Tibial artery (tissue), 4 donors: Measurements from ENCODE around the gene AKAP7.

ENCODE experiments used
- DNase-seq, 2 donors: peaks; one replicate each; pipeline ENCODE4 v3.0.0-alpha.2; 2019
- H3K27ac ChIP-seq, 2 donors: fragments of 200-600 bp; sonication (generic) in 1 of 2; 1 replicate in 1 of 2; 2 replicates in 1 of 2; pipeline ENCODE4 v1.5.1; 2018 to 2019; ENCODE audit warnings: mild to moderate bottlenecking in 1 of 2
- H3K27me3 ChIP-seq, 2 donors: fragments of 200-600 bp; sonication (generic) in 1 of 2; one replicate each; pipeline versions ENCODE4 v1.5.1 to v1.6.0; 2016 to 2019
- H3K36me3 ChIP-seq, 3 donors: fragments of 200-600 bp; sonication (generic) in 2 of 3; one replicate each; pipeline ENCODE4 v1.5.1; 2016 to 2019; ENCODE audit warnings: mild to moderate bottlenecking in 2 of 3
- H3K4me1 ChIP-seq, 4 donors: fragments of 200-600 bp; sonication (generic) in 2 of 4; 1 replicate in 3 of 4; 2 replicates in 1 of 4; pipeline ENCODE4 v1.5.1; 2016 to 2019
- H3K4me3 ChIP-seq, 2 donors: fragments of 200-600 bp; sonication (generic) in 1 of 2; 1 replicate in 1 of 2; 2 replicates in 1 of 2; pipeline ENCODE4 v1.5.1; 2018 to 2019; ENCODE audit warnings: mild to moderate bottlenecking in 2 of 2
- H3K9me3 ChIP-seq, 3 donors: fragments of 200-600 bp; sonication (generic) in 1 of 3; one replicate each; pipeline ENCODE4 v1.5.1; 2016 to 2019
- CTCF ChIP-seq, 2 experiments: fragments of 200-600 bp in 1 of 2; fragments of 450-650 bp in 1 of 2; IDR thresholded peaks; one replicate each; pipeline ENCODE4 v1.5.1; 2017 to 2019; ENCODE audit warnings: antibody characterized with exemption in 2 of 2, mild to moderate bottlenecking in 1 of 2, moderate library complexity in 1 of 2
- intact Hi-C: fragments of 100-400 bp; cut with DNase I; formaldehyde crosslinking; loops from one replicate; pipeline ENCODE4 v1.15.0; 2023; ENCODE audit warnings: low total_unique reads

Gene AKAP7

DNA sequence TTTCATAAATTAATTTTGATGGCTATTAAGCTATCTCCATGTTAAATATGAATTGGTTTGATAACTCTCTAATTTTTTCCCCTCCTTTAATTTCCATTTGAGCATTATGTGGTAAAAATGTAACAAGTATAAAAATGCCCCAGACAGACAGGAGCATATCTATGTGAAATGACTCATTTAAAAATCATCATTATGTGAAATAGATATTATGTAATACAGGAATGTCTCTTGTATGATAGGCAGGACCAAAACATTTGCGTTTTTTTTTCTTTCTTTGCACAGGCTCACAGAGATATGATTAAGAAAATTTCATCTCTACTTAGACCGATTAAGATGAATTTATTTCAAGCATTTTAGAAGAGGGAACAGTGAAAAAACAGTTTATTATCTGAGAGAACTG, 95.8 kb downstream of the AKAP7 start:
- H3K27me3 ChIP-seq = no peaks in the 10 kb centered on the region
- no peaks in the 10 kb centered on the region for H3K9me3 ChIP-seq
- peaks cover 0 to 4% (median 0%) of the 10 kb centered on the region in 3 donors for H3K36me3 ChIP-seq
- H3K4me3 ChIP-seq = no peak overlapping the region
- H3K27ac ChIP-seq = no peak overlapping the region
- TF ChIP-seq CTCF (IDR thresholded peaks at IDR 0.05) = no peak
- no peak for DNase-seq
- H3K4me1 ChIP-seq = no peaks in the 10 kb centered on the region
- intact Hi-C loops = no loop called here

DNA sequence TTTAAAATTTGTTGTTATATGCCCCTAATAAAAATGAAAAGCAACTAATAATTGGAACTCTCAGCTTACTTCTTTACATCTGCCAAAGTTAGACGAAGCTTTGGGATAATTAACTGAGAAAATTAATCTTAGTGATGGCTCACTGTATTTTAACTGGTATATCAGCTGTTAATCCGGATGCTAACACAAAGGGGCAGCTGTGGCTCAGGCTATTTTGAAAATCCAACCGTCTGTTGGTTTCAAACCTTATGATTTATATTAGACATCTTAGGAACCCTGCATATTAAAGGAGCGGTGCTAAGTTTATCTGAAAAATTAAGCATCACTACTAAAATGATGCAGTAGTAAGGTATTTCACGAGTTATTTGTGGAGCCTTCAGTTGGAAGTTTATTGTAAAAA, 96.6 kb downstream of the AKAP7 start:
- intact Hi-C loops = no loop called here
- DNase-seq = no peak
- no peak overlapping the region for H3K27ac ChIP-seq
- H3K27me3 ChIP-seq = no peaks in the 10 kb centered on the region
- no peaks in the 10 kb centered on the region for H3K4me1 ChIP-seq
- H3K9me3 ChIP-seq = no peaks in the 10 kb centered on the region
- no peak overlapping the region for H3K4me3 ChIP-seq
- no peak for TF ChIP-seq CTCF (IDR thresholded peaks at IDR 0.05)
- peaks cover 0 to 4% (median 0%) of the 10 kb centered on the region in 3 donors for H3K36me3 ChIP-seq

DNA sequence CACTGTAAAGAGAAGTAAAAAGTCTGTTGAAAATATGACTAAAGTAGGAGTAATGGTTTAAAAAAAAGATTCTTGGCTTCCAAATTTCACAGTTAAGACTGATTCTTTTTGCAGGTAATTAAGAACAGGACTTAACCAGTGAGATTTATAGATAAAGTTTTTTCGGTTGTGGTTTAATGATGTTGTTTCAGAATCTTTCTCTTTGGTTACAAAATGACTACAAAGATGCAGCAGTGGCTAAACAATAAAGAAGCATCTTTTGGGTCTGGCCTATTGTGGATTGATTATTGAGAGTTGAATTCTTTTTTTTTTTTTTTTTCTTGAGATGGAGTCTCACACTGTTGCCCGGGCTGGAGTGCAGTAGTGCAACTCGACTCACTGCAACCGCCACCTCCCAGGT, 109.7 kb downstream of the AKAP7 start:
- Histone ChIP-seq H3K36me3 (no peaks in the 10 kb centered on the region), H3K9me3 (no peaks in the 10 kb centered on the region), H3K4me3 (no peak overlapping the region), H3K27ac (no peak overlapping the region), H3K27me3 (no peaks in the 10 kb centered on the region), H3K4me1 (peaks cover 0 to under 1% (median 0%) of the 10 kb centered on the region in 4 donors)
- intact Hi-C loops = no loop called here
- no peak for DNase-seq
- no peak for TF ChIP-seq CTCF (IDR thresholded peaks at IDR 0.05)

DNA sequence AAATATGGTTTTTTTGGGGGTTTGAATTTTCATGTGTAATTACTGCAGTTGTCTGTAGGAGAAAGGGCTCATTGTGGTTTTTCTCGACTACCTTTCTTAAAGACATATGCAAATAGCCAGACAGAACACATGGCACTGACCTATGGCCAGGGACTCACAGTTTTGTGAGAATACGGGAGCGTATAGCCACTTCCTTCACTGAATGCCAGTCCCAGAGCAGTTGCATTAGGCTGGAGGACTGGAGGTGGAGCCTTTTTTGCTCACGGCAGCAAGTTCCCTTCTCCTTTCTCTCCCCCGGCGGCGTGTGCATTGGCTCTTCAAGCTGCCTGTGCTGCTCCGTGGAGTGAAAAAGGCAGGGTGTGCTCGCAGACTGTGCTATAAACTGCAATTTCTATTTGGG, 114.9 kb downstream of the AKAP7 start:
- peak overlapping the region; percentile 20 to 37 for H3K4me3 ChIP-seq
- no peaks in the 10 kb centered on the region for H3K27me3 ChIP-seq
- DNase-seq = peak; percentile 64 to 69
- intact Hi-C loops = no loop called here
- no peaks in the 10 kb centered on the region for H3K9me3 ChIP-seq
- no peak for TF ChIP-seq CTCF (IDR thresholded peaks at IDR 0.05)
- H3K36me3 ChIP-seq = no peaks in the 10 kb centered on the region
- H3K4me1 ChIP-seq = peaks cover 0 to 12% (median 2%) of the 10 kb centered on the region in 4 donors
- H3K27ac ChIP-seq = no peak overlapping the region

GRCh38 chr6:131250936-131251335, 115.7 kb downstream of the AKAP7 start:
- TF ChIP-seq CTCF (IDR thresholded peaks at IDR 0.05) = no peak

DNA sequence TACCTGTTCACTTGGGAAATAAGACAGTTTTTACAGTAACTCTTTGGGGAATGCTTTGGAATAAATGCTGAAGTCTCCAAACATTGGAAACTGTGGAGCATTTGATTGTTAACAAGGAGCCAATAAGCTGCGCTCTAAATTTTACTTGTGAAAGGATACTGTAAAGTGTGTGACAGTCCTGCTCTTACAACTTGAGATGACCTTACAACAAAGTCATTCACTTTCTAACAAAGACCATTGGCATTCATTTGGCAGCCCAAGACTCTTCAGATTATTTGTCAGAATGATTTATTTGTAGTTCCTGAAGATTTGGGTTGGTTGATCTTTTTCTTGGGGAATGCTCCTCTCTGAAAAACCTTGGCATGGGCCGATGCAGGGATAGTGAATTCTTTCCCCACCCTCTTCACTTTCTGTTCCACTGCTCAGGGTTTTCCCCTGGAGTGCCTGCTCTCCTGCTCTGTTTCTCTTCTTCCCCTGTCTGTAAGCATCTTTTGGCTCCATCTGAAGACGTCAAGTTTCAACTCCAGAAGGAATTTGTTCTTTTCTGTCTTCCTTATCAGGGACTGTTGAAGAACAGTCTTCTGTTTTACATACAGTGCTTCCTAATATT, 116.4 kb downstream of the AKAP7 start:
- H3K4me3 ChIP-seq = no peak overlapping the region
- no peak for DNase-seq
- no peak for TF ChIP-seq CTCF (IDR thresholded peaks at IDR 0.05)
- no peaks in the 10 kb centered on the region for H3K27me3 ChIP-seq
- no peak overlapping the region for H3K27ac ChIP-seq
- intact Hi-C loops = no loop called here
- H3K4me1 ChIP-seq = peaks cover 0 to 12% (median 2%) of the 10 kb centered on the region in 4 donors
- H3K9me3 ChIP-seq = no peaks in the 10 kb centered on the region
- no peaks in the 10 kb centered on the region for H3K36me3 ChIP-seq

More at GRCh38 chr6:131250936-131251335, 115.7 kb downstream of the AKAP7 start:
- no peak for DNase-seq
- no peaks in the 10 kb centered on the region for H3K36me3 ChIP-seq
- peaks cover 0 to 12% (median 2%) of the 10 kb centered on the region in 4 donors for H3K4me1 ChIP-seq
- no peaks in the 10 kb centered on the region for H3K27me3 ChIP-seq
- H3K9me3 ChIP-seq = no peaks in the 10 kb centered on the region
- H3K4me3 ChIP-seq = peak overlapping the region in 1 of 2 donors; percentile 37
- H3K27ac ChIP-seq = no peak overlapping the region
- intact Hi-C loops = no loop called here
